ENCODE data around the gene MACROD2.

MACROD2 gene

DNA sequence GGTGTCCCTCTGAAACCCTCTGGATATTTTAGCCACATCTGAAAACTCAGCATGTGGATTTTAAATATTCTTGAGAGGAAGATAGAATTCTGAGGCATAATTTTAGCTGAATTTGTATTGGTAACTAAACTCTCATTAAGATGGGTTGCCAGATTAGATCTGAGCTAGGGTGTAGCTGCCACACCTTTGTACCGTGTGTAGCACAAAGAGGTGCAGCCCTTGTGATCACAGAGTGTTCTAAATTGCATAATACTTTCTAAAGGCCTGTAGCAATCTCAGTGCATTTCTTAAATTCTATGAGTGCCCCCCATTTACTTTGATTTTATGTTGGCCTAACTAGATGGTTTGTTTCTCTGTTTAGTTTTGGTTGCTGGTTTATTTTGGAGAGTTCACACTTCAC is 289.1 kb downstream of the MACROD2 start:
- DNase-seq, result no peak

GRCh38 chr20:14288341-14289330 is 293.3 kb downstream of the MACROD2 start:
- peak; percentile 50 for DNase-seq

- no peak for DNase-seq
Observed at GRCh38 chr20:14291502-14291901, 296.2 kb downstream of the MACROD2 start.

DNA sequence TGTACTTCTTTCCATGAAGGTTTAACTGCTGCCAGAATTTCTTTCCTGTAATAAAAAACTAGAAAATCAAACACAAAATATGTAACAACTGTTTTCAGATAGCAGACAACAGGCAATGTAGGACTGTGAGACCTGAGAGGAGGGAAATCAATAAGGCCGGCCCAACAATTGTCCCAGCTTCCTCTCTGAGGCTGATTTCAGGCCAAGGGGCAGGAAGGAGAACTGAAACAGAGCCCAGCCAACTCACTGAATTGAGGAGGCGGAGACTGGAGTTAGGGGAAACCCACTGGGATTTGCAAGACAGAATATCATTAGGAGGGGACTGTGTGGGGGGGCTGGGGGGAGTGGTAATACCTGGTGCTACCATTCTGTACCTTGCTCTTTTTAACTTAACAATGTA is 299.9 kb downstream of the MACROD2 start:
- DNase-seq, result no peak

GRCh38 chr20:14295770-14296309 is 300.5 kb downstream of the MACROD2 start:
- no peak for DNase-seq

DNA sequence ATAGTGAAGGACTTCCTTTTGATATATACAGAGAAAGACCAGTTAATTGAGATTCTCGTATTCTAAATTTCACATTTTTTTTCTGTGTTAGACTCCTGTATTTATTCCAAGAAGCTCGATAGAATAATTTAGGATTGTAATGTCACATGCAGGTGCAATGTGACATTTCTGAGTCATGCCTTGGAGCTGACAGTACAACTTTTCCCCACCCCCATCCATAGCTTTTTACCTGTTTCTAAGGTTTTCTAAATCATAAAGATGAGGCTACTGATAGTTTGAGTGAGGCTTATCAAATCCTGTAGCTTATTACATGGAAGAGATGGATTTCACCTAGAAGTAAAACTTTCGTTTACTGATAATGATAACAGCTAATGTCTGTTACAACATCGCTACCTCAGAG is 304.5 kb downstream of the MACROD2 start:
- DNase-seq, result no peak

DNA sequence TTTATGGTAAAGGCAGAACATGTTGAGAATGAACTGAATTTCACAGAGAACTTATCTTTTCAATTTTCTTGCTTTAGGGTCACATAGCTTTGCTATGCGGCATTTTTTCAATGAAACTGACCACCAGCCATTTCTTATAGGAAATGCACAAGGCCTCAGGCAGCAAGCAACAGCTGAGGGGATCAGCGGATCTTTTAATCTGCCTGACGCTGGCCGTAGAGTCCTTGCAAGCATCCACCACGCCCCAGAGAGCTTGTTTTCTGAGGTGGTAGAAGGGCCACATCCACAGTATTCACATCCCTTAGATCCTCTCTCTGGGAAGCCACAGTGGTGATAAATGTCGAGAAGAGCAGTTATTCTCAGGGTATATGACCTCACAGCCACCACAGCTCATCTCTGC is 307.8 kb downstream of the MACROD2 start:
- DNase-seq, result no peak

- DNase-seq, result no peak
Observed at GRCh38 chr20:14303651-14304050, 308.3 kb downstream of the MACROD2 start.

DNA sequence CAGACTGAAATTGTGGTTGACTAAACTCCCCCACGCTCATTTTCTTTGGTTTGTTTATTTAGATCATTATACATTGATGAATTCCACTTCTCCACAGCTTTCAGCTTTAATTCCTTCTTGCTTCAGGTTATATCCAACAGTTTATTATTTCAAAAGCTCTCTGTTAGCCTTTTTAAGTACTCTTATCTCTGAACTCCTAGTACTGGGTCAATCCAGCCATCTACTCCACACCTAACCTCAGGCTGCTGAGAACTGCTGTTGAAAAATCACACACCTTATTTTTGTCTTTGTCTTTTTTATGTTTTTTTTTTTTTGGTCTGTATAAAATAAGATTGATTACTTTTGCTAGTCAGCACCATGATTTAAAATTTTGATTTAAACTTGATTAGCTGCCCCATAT is 309.2 kb downstream of the MACROD2 start:
- DNase-seq, result no peak

GRCh38 chr20:14307956-14308355 is 312.6 kb downstream of the MACROD2 start:
- DNase-seq, result no peak

DNA sequence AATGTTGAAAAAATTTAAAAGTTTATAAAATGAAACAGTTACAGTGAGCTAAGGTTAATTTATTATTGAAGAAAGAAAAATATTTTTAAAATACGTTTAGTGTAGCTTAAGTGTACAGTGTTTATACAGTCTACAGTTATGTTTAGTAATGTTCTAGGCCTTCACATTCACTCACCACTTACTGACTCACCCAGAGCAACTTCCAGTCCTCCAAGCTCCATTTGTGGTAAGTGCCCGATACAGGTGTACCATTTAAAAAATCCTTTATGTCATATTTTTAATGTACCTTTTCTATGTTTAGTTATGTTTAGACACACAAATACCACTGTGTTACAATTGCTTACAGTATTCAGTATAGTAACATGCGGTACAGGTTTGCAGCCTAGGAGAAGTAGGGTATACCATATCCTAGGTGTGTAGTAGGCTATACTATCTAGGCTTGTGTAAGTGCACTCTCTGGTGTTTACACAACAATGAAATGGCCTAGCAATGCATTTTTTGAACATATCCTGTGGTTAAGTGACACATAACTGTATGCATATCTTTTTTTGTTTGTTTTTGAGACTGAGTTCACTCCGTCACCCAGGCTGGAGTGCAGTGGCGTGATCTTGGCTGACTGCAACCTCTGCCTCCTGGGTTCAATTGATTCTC is 315.8 kb downstream of the MACROD2 start:
- no peak for DNase-seq

DNA sequence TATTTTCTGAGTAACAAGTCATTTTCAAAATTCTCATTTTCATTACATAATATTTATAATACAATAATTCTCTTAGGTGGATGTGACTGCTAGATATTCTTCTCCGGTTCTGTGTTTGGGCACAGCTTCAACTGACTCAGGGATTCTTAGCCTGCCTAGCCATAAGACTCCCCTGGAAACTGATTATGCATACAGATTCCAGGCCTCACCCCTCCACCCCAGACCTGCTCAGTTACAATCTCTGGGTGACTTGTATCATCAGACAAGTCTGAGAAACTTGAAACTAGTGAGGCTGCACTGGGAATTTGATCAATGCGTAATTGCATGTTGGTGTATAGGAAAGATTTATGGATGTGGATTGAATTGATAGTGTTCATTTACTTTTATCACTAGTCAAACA is 316.7 kb downstream of the MACROD2 start:
- DNase-seq, result no peak

- DNase-seq, result no peak
Observed at GRCh38 chr20:14313341-14314020, 318.2 kb downstream of the MACROD2 start.

GRCh38 chr20:14319704-14320103 is 324.4 kb downstream of the MACROD2 start:
- DNase-seq, result no peak

- no peak for DNase-seq
Observed at GRCh38 chr20:14331646-14332045, 336.3 kb downstream of the MACROD2 start.

- DNase-seq, result no peak
Observed at GRCh38 chr20:14332866-14333265, 337.6 kb downstream of the MACROD2 start.

GRCh38 chr20:14333721-14334120 is 338.4 kb downstream of the MACROD2 start:
- DNase-seq, result no peak

DNA sequence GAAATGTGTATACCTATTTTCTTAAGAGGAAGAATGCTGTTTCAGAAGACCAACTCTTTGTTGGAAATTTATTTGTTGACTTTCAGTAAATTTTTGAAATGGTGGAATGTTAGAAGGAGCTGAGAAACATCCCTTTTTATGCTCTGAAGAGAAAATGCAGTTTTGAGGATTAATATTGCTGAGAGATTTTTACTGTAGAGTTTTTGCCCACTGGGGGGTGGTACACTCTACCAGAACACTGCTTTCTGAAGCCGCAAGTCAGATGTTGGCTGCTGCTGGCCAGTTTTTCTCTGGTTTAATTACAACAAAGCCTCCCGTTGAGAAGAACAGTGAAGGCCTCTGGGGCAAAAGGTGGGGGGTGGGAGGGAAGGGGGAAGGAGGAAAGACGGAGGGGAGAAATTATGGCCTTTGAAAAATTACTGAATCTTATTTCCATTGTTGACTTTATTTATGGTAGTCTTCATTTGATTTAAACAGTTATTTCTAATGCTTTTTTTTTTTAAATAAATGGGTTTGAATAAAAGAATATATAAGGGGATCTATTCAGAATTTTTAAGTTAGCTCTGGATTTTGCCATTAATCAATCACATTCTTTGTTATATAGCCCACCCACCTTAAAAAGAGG is 339.1 kb downstream of the MACROD2 start:
- DNase-seq, result peak; percentile 58

- DNase-seq, result no peak
Observed at GRCh38 chr20:14335052-14335451, 339.7 kb downstream of the MACROD2 start.

DNA sequence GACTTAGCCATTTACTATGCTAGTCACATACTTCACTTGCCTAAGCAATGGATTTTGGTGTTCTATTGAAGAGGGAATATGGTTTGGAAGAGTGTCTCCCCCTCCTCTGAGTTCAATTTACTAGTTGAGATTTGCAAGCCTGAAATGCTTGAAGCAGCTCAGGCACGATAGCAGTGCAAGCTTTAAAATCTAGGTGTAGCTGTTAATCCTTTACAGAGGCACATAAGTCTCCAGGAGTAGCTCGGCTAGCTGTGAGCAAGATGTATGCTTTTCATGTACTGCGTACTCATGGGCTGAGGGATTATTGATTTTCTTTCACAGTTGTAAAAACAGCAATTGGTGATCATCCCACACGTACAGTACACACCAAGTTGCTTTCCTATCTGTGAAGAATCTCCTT is 341.4 kb downstream of the MACROD2 start:
- DNase-seq, result peak; percentile 10

DNA sequence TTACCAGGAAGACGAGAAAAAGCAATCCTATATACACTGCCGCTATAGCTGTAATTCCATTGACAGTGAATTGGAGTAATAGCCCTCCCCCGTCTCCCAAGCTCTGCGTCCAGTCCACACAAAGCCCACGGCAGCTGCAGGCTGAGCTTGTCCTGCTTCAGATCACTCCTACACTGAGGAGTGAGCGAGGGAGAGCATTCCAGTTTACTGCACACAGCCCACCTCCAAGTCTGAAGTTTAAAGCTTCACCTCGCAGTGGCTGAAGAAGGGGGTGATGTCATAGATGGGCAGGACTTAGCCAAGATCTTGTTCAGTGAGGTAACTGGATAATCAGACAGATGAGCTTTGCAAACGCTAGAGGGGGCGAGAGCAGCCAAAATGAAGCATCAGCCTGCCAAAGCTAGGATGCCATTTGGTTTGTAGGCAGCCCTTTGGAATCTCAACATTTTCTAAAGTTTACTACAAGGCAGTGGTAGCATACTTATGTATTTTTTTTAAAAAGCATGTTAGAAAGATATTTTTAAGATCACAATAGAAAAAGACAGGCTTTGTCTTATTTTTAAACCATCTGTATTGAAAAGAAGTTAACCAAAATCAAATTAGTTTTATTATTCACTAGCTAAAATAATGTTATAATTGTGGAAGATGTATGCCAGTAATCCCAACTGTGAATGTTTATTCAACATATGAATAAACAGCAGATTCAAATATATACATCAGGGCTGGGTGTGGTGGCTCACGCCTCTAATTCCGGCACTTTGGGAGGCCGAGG is 342.3 kb downstream of the MACROD2 start, which contains the start of gene FLRT3:
Gene FLRT3, minus strand, starts transcription at position 213 of the 772 bp plus-strand sequence. CDS start 10,106 bp downstream, outside the sequence.
- DNase-seq, result peak; percentile 94

GRCh38 chr20:14341801-14342200 is 346.5 kb downstream of the MACROD2 start:
- no peak for DNase-seq

Measured in HCEC 1CT (cell line).